ENCODE results near the gene ATF7. TPM values are rescaled to one million over a fixed set of nuclear protein-coding genes. Genes with fewer than 3 reads are reported as not detected.

ATF7 gene
- total RNA-seq, 4 donors from 2014 or later: 22.5 to 38.3 (median 29.9) TPM

- ATAC-seq (ENCODE audit: low FRiP score): no peak
- TF ChIP-seq, protein P1, sequence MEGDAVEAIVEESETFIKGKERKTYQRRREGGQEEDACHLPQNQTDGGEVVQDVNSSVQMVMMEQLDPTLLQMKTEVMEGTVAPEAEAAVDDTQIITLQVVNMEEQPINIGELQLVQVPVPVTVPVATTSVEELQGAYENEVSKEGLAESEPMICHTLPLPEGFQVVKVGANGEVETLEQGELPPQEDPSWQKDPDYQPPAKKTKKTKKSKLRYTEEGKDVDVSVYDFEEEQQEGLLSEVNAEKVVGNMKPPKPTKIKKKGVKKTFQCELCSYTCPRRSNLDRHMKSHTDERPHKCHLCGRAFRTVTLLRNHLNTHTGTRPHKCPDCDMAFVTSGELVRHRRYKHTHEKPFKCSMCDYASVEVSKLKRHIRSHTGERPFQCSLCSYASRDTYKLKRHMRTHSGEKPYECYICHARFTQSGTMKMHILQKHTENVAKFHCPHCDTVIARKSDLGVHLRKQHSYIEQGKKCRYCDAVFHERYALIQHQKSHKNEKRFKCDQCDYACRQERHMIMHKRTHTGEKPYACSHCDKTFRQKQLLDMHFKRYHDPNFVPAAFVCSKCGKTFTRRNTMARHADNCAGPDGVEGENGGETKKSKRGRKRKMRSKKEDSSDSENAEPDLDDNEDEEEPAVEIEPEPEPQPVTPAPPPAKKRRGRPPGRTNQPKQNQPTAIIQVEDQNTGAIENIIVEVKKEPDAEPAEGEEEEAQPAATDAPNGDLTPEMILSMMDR (IDR thresholded peaks at IDR 0.05): no peak
- DNase-seq (ENCODE audit: low spot score): no peak
Observed at GRCh38 chr12:53507603-53507885, 118.6 kb downstream of the ATF7 start.

DNA sequence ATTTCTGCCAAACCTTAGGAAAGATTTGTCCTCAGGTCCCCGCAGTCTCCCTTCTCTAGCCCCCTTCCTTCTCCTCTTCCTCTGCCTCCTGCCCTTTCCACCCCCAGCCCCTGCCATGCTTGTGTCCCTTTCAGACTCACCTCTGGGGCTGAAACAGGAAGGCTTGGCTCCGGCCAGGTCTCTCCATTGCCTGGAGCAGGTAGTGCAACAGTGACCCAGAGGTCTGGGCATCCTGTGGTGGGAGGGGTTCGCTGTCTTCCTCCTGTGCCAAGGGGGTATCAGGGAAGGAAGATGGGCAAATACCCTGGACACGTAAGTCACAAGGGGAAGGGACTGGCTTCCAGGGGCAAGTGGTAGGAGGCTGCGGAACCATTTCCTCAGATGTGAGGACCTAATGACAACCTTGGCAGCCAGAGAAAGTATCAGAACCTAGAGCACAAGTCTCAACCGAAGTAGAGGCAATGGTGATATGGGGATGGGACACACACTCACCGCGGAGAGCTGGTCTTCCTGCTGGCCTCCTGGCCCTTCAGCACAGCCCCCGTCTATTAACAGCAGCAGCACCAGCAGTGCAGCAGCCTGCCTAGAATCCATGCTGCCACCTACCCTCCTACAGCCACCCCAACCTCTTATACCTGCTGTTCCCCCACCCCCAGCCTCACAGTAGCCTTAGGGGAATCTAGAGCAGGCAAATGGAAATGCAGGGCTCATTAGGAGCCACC is 119.1 kb downstream of the ATF7 start, which contains the start of gene NPFF:
Gene NPFF, minus strand, starts transcription at position 604 of the 722 bp plus-strand sequence. Its CDS starts 10 bp downstream, at position 594.
- TF ChIP-seq, protein P1 (IDR thresholded peaks at IDR 0.05): no peak
- no peak for ATAC-seq (ENCODE audit: low FRiP score)
- DNase-seq (ENCODE audit: low spot score): no peak

DNA sequence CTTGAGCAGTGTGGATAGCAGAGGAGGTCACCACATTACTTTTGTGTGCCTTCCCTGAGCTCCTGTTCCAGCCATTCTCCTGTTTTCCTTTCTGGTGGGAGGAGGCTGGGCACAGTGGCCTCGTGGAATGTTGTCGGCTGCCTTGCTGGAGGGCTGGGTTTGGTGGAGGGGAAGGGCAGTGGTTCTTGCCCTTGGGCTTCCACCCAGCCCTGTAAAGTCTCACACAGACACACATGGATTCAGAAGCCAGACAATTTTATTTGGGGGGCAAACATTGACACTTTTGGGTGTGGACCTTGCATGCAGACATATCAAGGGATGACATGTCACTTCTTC is 119.8 kb downstream of the ATF7 start:
- ATAC-seq (ENCODE audit: low FRiP score) (no peak), DNase-seq (ENCODE audit: low spot score) (no peak)
- TF ChIP-seq, protein P1 (IDR thresholded peaks at IDR 0.05): no peak

DNA sequence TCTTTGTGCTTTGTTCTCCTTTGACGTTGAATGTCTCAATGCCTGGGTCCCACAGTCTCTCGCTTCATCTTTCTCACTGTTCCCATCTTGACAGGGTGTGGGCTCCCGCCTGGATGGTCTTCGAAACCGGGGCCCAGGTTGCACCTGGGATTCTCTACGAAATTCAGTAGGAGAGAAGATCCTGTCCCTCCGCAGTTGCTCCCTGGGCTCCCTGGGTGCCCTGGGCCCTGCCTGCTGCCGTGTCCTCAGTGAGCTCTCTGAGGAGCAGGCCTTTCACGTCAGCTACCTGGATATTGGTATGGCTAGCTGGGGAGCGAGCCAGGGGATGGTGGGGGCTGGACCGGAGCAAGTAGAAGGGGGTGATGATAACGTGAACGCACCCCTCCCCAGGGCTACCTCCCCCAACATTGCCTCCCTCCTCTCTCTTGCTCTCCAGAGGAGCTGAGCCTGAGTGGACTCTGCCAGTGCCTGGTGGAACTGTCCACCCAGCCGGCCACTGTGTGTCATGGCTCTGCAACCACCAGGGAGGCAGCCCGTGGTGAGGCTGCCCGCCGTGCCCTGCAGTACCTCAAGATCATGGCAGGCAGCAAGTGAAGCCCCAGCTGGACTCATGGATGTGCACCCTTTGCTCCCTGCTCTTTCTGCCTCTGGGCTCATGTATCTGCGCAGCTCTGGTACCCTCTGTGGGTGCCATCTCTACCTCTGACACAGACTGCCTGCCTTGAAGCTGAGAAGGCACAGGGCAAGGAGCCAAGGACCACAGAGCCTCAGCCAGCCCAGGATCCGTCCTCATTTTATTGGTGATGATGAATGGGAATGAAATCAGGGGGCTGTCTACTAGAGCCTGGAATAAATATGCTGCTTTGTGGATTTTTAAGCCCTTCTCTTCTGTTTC is 120.4 kb downstream of the ATF7 start:
- DNase-seq (ENCODE audit: low spot score) (no peak), ATAC-seq (ENCODE audit: low FRiP score) (no peak)
- TF ChIP-seq, protein P1 (IDR thresholded peaks at IDR 0.05): no peak

DNA sequence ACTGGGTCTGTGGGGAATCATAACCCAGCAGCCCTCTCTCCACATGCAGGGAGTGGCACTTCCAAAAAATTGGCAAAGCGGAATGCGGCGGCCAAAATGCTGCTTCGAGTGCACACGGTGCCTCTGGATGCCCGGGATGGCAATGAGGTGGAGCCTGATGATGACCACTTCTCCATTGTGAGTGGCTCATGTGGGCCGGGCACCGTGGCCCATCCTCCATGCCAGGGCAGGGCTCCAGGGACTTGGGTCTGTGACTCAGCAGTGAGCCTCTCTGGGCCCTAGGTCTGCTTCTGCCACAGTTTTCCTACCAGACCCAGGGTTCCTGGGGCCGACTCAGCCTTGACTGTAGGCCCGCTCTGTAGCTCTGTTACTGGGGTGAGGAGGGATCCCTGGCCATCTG is 121.1 kb downstream of the ATF7 start:
- no peak for DNase-seq (ENCODE audit: low spot score)
- TF ChIP-seq, protein P1 (IDR thresholded peaks at IDR 0.05): no peak
- ATAC-seq (ENCODE audit: low FRiP score): no peak

GRCh38 chr12:53504004-53504920 is 121.9 kb downstream of the ATF7 start:
- DNase-seq (ENCODE audit: low spot score): no peak
- no peak for ATAC-seq (ENCODE audit: low FRiP score)
- TF ChIP-seq, protein P1 (IDR thresholded peaks at IDR 0.05): no peak
